ENCODE measurements around the gene CHMP3.

DNA sequence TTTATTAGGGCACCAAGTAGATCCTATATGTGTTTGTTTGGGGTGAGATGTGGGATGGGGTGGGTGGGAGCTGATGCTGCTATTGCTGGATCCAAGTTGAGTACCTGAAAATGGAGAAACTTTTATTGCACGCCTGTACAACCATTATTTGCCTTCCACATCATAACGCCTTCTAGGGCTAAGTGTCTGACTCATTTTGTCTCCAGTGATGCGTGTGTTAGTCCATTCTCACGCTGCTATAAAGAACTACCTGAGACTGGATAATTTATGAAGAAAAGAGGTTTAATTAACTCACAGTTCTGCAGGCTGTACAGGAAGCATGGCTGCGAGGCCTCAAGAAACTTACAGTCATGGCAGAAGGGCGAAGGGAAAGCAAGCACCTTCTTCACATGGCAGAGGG is 63.9 kb downstream of the CHMP3 start:
- TF ChIP-seq, protein P1, sequence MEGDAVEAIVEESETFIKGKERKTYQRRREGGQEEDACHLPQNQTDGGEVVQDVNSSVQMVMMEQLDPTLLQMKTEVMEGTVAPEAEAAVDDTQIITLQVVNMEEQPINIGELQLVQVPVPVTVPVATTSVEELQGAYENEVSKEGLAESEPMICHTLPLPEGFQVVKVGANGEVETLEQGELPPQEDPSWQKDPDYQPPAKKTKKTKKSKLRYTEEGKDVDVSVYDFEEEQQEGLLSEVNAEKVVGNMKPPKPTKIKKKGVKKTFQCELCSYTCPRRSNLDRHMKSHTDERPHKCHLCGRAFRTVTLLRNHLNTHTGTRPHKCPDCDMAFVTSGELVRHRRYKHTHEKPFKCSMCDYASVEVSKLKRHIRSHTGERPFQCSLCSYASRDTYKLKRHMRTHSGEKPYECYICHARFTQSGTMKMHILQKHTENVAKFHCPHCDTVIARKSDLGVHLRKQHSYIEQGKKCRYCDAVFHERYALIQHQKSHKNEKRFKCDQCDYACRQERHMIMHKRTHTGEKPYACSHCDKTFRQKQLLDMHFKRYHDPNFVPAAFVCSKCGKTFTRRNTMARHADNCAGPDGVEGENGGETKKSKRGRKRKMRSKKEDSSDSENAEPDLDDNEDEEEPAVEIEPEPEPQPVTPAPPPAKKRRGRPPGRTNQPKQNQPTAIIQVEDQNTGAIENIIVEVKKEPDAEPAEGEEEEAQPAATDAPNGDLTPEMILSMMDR (IDR thresholded peaks at IDR 0.05; ENCODE audit: borderline replicate concordance, extremely low read depth, low read length, poor library complexity, severe bottlenecking), result no peak
- TF ChIP-seq EZH2 (IDR thresholded peaks at IDR 0.05; ENCODE audit: borderline replicate concordance, low read depth, low read length, severe bottlenecking), result no peak
